GM12872 (cell line): Measurements from ENCODE around the gene FKRP.

ENCODE experiments used
- TF ChIP-seq, protein P1 (sequence below): IDR thresholded peaks from 3 replicates; pipeline ENCODE4 v1.5.1; 2011; ENCODE audit warnings: low read depth, mild to moderate bottlenecking, low read length, moderate library complexity; ENCODE audit not compliant: insufficient read depth

Gene FKRP

DNA sequence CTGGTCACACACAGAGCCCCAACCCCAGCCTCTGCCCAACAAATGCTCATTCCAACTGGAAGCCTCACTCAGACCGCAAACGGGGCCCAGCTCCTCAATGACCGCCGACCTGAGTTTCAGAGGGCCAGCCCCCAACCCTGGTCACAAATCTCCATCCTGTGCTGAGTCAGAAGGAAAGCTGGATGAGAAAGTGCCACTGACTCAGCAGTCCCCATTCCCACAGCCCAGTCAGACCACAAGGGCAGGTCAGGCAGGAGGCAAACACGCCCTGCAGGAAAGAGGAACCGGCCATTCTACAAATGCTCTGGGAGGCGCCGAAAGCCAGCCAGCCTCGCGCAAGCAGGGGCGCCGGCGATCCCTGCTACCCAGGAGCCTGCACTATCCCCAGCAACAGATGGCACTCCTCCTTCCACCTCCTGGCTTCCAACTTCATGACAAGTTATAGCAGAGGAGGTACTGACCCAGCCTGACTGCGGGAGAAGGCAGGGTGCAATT, 14.8 kb upstream of the FKRP start:
- TF ChIP-seq, protein P1, sequence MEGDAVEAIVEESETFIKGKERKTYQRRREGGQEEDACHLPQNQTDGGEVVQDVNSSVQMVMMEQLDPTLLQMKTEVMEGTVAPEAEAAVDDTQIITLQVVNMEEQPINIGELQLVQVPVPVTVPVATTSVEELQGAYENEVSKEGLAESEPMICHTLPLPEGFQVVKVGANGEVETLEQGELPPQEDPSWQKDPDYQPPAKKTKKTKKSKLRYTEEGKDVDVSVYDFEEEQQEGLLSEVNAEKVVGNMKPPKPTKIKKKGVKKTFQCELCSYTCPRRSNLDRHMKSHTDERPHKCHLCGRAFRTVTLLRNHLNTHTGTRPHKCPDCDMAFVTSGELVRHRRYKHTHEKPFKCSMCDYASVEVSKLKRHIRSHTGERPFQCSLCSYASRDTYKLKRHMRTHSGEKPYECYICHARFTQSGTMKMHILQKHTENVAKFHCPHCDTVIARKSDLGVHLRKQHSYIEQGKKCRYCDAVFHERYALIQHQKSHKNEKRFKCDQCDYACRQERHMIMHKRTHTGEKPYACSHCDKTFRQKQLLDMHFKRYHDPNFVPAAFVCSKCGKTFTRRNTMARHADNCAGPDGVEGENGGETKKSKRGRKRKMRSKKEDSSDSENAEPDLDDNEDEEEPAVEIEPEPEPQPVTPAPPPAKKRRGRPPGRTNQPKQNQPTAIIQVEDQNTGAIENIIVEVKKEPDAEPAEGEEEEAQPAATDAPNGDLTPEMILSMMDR, result no peak

DNA sequence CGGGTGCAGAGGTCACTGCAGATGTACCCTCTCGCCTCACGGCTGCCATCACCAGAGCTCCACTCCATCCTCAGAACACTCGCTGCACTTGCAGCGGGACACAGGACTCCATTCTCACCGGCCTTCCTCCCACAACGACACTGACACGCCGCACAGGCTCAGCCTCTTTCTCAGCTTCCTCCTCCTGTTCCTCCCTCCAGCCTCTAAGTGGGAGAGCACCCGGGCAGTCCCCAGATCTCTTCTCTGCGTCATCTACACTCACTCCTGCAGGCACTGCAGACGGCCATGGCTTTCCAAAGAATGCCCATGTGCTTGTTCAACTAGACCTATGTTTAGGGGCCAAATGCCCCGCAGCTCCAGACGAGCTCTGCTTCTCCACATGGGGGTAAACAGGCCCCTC, 14.3 kb upstream of the FKRP start:
- TF ChIP-seq, protein P1, result no peak

DNA sequence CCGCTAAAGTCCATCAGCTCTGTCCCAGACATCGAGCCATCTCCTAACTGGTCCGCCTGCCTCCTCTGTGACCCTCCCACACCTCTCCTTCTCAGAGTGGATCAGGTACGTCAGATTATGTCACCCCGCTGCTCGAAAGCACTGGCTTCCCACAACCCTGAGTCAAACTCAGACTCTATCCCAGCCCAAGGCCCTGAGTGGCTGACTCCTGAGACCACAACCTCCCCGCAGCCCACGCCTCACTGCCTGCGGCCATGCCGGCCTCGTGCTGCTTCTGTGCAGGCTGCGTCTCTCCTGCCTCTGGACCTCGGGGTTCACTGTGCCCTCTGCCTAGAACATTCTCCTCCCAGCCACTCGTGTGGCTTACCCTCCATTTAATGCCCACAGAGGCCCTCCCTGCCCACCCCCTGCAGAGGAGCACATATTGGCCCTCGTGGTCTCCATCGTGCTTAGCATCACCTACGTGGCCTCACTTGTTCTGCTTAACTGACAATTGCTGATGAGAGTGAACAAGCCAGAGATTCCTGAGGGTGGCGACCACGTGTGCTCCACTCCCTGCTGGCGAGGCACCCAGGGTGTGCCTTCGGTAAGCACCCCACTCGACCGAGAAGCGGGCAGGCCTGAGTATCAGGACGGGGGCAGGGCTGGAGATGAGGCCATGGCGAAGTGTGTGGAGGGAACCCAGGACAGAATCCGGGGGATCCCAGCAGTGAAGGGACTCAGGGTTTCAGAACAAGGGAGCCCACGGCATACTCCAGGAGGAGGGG, 13.5 kb upstream of the FKRP start:
- TF ChIP-seq, protein P1, result no peak

DNA sequence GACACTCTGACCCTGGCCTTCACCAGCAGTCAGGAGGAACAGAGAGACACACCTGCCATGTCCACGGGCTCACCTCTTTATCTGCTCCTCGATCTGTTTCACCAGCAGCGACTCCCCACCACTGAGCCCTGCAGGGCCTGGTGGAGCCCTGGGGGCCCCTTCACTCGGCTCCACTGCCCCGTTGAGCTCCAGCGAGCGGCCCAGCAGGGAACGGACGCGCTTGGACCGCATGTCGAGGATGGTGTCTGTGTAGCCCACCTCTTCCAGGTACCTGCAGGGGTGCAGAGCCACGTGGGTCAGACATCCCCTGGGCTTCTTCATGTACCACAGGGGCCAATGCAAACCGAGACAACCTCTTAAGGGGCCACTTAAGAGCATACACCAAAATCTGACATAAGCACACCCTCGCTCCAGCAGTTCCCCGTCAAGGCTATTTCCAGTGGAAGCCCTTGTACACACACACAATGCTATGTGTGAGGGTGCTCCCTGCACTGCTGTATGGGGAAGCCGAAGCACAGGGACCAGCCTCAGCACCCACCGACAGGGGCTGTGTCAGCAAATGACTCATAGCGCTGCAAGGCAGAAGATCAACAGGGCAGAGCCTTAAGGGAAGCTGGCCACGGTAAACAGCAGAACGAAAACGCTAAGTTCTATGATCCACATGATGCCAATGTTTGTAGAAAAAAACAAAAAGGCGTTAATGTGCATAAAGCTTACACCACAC, 12.7 kb upstream of the FKRP start:
- TF ChIP-seq, protein P1, result no peak

DNA sequence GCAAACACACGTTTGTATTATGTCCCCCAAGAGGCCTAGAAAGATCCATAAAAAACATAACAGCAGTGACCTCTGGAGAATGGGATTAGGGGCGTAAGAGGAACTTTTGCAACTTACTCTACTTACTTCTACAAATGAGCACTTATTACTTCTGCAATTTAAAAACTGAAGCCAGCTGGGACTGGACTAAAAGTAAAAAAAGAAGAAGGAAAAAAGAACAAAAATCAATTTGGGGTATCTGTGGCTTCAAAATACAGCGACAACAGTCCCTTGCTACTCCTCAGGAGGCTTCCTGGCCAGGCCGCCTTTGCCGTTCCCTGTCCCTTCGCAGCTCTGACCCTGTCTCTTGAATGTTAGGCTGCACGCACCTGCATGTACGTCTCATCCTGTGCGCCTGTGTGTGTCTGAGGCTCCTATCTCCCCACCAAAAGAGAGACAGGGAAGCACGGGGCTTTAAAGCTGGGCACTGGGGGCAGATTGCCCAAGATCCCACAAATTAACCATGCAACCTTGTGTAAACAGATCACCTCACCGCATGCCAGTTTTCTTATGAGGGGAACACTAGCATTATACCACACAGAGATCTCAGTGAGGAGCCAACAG, 12.1 kb upstream of the FKRP start:
- TF ChIP-seq, protein P1, result no peak

DNA sequence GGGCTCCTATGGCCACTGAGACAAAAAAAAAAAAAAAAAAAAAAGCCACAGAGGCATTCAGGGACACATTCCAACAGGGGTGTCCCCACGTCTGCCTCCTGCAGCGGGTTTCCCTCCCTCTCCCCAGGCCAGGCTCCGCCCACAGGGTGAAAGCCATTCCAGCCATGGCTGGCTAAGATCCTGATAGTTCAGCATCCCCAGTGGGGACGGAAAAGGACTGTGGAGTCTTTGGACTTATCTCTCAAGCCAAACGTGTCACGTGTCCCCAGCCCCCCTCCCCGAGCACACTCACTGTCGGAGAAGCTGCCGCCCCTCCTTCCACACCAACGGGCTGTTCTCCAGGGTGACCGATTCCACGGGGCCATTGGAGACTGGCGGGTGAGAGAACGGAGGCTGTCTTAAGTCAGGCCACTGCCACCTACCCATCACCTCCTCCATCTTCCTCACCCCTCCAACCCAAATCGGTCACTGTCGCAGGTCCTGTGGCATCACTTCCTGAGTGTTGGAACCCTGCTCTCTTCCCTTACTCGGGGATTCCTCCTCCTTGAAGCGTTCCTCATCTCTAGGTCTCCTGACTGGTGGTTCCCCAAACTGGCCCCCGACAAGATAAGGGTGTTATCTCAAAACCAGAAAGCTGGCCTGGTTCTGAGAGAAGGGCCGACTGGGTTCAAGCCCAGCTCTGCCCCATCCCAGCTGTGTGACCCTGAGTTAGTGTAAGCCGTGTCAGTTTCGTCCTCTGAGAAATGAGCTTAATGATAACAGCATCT, 9.1 kb upstream of the FKRP start:
- TF ChIP-seq, protein P1, result no peak

DNA sequence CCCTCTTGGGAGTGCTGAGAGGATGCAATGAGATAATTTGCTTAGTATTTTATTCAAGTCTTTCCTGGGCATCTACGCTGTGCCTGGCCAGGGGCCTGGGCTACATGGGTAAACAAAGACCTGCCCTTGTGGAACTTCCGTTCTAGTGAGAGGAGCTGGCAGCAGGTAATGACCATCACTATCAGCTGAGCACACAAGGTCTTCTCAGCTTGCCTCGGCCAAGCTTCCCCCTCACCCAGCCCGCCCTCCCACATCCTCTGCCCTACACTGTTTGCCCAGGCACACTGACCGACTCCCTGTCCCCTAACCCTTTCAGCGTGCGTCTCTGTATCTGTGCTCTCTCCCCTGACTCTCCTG, 8.6 kb upstream of the FKRP start:
- TF ChIP-seq, protein P1, result no peak
